DOHH2 (cell line): ENCODE measurements around the gene CLIC4.

Experiments used
- EZH2phosphoT487 ChIP-seq: fragments of 200-600 bp; sonication (generic); IDR thresholded peaks from 2 replicates; pipeline ENCODE4 v1.6.1; 2017; ENCODE audit warnings: borderline replicate concordance, mild to moderate bottlenecking, antibody characterized with exemption, low read length, moderate library complexity, mixed read lengths
- TF ChIP-seq, protein P1 (sequence below): fragments of 200-600 bp; sonication (generic); IDR thresholded peaks from one replicate; pipeline ENCODE4 v1.5.1; 2014; ENCODE audit warnings: antibody characterized with exemption, mild to moderate bottlenecking, low read depth, low read length; ENCODE audit not compliant: poor library complexity, severe bottlenecking

GRCh38 chr1:24696041-24696755, 49.0 kb upstream of the CLIC4 start:
- TF ChIP-seq, protein P1, sequence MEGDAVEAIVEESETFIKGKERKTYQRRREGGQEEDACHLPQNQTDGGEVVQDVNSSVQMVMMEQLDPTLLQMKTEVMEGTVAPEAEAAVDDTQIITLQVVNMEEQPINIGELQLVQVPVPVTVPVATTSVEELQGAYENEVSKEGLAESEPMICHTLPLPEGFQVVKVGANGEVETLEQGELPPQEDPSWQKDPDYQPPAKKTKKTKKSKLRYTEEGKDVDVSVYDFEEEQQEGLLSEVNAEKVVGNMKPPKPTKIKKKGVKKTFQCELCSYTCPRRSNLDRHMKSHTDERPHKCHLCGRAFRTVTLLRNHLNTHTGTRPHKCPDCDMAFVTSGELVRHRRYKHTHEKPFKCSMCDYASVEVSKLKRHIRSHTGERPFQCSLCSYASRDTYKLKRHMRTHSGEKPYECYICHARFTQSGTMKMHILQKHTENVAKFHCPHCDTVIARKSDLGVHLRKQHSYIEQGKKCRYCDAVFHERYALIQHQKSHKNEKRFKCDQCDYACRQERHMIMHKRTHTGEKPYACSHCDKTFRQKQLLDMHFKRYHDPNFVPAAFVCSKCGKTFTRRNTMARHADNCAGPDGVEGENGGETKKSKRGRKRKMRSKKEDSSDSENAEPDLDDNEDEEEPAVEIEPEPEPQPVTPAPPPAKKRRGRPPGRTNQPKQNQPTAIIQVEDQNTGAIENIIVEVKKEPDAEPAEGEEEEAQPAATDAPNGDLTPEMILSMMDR, result no peak
- TF ChIP-seq EZH2phosphoT487, result no peak
